GM18873 (cell line): ENCODE results near the gene CFAP99.
"Not testable (repeated sequence)": the region's sequence is repeated elsewhere in the genome, so short reads cannot be mapped to it uniquely, and the experiment has no call there.

Experiments
- ATAC-seq: cut with Tn5 transposase; IDR thresholded peaks from one replicate; pipeline ENCODE4 v1.9.1; 2021; ENCODE audit warnings: mild to moderate bottlenecking, moderate library complexity, moderate number of reproducible peaks; ENCODE audit not compliant: unreplicated experiment, low FRiP score

Gene CFAP99

DNA sequence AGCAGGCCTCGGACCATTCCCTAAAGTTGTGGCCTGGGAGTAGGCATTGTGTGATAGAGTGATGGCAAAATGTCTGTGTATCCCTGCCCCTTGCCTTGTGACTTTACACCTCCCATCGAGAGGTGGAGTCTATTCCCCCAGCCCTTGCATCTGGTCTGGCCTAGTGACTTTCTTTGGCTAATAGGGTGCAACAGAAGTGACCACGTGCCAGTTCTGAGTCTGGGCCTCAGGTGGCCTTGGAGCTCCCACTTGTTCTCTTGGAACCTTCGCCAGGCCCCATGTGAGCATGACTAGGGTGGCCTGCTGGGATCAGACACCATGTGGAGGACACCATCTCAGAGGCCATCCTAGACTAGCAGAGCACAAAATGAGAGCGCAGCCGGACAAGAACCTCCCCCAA lies 46.3 kb downstream of the CFAP99 start:
- no peak for ATAC-seq

DNA sequence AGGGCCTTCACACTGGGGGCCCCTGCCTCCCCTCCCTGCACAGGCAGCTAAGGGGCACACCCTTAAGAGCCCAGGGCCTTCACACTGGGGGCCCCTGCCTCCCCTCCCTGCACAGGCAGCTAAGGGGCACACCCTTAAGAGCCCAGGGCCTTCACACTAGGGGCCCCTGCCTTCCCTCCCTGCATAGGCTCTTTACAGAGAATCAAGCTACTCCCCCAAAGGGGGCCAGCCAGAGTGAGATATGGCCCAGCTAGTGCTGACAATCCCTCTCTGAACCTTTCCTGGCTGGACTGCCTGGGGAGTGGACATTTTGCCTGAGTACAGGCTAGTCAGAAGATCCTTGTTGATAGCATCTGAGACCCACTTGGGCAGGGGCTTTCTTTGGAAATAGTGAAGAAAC lies 46.8 kb downstream of the CFAP99 start:
- ATAC-seq: not testable (repeated sequence)

DNA sequence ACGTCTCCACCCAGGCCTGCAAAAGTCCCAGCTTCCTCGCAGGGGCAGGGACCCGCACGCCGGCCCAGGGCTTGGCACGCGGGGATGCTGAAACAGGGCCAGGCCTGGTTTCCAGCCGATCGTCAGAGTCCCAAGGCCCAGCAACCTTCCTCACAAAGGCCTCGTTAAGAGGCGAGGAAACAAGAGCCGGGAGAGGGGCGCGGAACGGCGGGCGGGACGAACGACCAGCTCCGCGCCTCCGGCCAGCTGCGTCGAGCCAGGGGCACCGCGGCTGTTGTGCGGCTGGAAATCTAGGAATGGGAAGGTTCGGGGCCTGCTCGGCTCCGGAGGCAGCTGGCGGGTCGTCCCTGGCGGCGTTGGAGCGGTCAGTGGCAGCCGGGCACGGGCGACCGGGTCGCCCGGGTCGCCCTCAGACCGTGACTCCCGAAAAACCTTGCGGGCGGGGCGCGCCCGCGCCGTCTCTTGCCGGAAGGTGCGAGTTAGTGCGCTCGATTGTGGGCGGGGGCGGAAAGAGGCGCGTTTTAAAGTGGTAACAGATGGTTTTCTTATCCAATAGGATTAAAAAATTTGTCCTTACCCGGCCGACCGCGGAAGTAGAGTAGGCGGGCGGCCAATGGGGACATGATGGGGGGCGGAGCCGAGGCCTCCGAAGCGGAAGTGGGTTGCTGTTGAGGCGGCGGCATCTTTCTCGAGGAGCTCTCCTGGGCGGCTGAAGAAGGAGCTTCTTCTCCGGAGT lies 49.9 kb downstream of the CFAP99 start, which contains the start of gene RNF4:
RNF4 (plus strand) TSS at position 651 of the 736 bp plus-strand sequence. CDS start 21,388 bp downstream, outside the sequence.
- peak; percentile 64 for ATAC-seq

GRCh38 chr4:2469192-2469984 lies 50.6 kb downstream of the CFAP99 start:
- peak; percentile 37 for ATAC-seq

- ATAC-seq: no peak
These were observed 52.0 kb downstream of the CFAP99 start for GRCh38 chr4:2470791-2471190.

- no peak for ATAC-seq
These were observed 53.4 kb downstream of the CFAP99 start for GRCh38 chr4:2472187-2472586.

- no peak for ATAC-seq
These were observed 59.5 kb downstream of the CFAP99 start for GRCh38 chr4:2478229-2478628.

DNA sequence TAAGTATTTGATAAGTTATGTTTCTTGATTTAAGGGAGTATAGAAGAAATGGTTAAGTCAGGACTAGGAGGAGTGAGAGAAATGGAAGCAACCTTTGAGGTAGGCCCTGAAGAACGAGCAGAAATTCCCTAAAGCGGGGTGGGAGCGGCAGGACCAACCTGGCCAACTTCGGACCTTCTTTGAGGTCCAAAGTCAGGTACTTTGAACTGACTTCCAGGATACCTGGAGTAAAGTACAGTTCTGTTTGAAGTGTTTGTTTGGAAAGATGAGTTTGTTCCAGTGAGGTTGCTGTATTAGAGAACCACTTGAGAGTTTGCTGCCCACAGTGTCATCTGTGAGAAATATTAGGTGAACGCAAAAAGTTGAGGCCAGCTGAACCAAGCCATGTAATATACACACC lies 61.9 kb downstream of the CFAP99 start:
- no peak for ATAC-seq

DNA sequence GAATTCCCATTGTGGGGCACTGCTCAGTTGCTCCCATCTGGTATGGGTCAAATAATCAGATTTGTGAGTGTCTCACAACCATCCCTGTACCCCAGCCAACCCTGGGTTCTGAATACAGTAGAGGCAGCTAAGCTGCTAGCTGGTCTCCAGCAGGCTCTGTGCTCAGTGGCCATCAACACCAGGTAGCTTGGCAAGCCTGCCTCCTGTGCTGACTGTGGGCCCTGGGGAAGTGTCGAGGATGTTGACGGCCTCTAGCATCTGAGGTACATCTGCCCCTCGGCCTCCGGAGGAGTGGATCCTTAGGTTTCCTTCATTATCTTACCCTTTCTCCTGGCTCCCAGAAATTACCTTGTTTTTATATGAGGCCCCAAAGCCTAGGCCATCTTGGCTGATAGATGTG lies 63.4 kb downstream of the CFAP99 start:
- ATAC-seq: no peak

- no peak for ATAC-seq
These were observed 63.9 kb downstream of the CFAP99 start for GRCh38 chr4:2482693-2483092.

- ATAC-seq: no peak
These were observed 64.5 kb downstream of the CFAP99 start for GRCh38 chr4:2483237-2483636.

DNA sequence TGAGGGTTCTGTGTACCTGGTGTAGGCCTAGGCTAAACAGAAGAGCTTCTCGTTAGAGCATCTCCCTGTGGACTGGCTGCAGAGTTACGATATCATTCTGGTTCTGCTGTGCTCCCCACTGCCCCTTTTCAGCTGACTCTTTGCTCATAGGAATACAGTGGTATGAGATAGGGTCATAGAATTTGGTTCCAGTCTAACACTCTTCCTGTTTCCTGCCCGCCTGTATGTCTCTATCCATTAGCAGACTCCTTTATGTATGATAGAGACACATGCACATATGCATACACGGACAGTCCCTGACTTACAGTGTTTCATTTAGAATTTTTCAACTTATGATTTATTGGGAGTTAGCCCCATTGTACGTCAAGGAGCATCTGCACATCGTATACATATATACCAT lies 65.4 kb downstream of the CFAP99 start:
- no peak for ATAC-seq

DNA sequence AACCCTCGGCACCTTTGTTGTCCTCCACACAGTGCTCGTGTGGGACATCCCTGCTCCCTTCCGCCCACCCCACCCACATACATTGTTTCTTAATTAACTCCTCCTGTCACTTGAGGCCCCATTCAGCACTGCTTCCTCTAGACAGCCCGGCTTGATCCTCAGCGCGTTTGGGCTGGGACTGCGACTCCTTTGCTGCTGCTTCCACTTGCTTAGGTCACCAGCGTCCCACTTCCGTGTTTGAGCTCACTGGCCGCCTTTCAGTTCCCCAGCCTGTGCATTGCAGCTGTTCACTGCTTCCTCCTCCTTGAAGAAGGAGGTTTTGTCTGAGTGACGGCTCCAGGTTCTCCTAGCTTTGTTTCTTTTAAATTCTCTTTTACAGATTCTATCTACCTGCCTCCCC lies 66.2 kb downstream of the CFAP99 start:
- ATAC-seq: peak; percentile 47

- ATAC-seq: no peak
These were observed 67.2 kb downstream of the CFAP99 start for GRCh38 chr4:2485956-2486355.

- ATAC-seq: no peak
These were observed 68.2 kb downstream of the CFAP99 start for GRCh38 chr4:2486981-2487380.

DNA sequence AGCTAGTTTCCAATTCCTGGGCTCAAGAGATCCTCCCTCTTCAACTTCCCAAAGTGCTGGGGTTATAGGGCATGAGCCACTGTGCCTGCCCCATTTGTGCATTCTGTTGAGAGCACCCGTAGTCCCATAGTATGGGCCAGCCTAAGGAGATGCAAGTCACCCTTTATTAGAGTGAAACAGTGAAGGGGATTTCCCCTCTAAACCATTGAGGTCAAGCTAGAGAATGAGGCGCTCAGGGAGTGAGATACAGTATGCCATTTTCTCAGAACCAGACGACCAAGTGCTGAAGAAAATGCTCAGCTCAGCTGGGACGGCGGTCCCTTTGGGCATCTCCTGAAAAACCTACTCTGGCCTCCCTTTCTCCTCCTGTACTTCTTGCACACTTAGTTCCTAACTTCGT lies 68.9 kb downstream of the CFAP99 start:
- ATAC-seq: peak; percentile 70

DNA sequence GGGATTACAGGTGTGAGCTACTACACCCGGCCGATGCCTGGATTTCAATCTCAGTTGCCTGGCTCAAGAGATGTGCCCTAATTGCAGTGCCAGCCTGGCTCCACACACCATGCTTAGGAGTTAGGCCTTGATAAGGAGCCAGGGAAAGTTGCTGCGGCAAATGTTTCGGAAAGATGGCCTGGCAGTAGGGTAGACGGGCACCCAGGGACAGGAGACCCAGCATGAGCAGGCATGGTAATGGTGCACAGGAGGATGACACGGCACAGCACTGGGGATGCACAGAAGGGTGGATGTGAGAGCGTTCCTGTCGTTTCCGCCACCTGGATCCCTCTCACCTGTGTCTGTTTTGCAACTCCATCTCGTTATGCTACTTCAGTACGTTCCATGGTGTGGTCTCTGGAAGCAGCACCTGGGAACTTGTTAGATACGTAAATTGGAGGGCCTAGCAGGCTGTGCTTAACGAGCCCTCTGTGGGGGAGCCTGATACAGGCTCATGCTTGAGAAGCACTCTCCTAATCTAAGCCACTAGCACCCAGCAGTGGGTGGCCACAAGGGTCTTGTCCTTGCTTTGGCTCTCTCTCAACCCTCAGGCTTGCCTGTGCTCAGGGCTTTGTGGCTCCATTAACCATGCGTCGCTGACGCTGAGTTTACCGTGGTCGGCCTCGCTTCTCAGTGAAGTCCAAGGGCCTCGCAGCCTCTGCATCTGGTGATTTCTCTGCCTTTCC lies 70.5 kb downstream of the CFAP99 start:
- no peak for ATAC-seq

GRCh38 chr4:2489841-2490552 lies 71.2 kb downstream of the CFAP99 start:
- ATAC-seq: no peak

- ATAC-seq: no peak
These were observed 74.2 kb downstream of the CFAP99 start for GRCh38 chr4:2492970-2493369.

GRCh38 chr4:2494992-2495391 lies 76.2 kb downstream of the CFAP99 start:
- no peak for ATAC-seq
